Uterus (tissue), 4 donors: ENCODE measurements around the gene ZNF185. TPM values are rescaled to one million over a fixed set of nuclear protein-coding genes. Genes with fewer than 3 reads are reported as not detected.

ENCODE experiments used
- DNase-seq, 2 donors: peaks; one replicate each; pipeline ENCODE4 v3.0.0-alpha.2; 2019 to 2020
- H3K27ac ChIP-seq, 2 donors: fragments of 200-600 bp; sonication (generic); 1 replicate in 1 of 2; 2 replicates in 1 of 2; pipeline ENCODE4 v1.5.1; 2016 to 2018
- H3K27me3 ChIP-seq, 2 donors: fragments of 200-600 bp; sonication (generic); one replicate each; pipeline ENCODE4 v1.5.1; 2018 to 2019; ENCODE audit warnings: control low read depth in 1 of 2
- H3K36me3 ChIP-seq, 2 donors: fragments of 200-600 bp; sonication (generic); one replicate each; pipeline ENCODE4 v1.5.1; 2019; ENCODE audit warnings: control low read depth in 1 of 2
- H3K4me1 ChIP-seq, 2 donors: fragments of 200-600 bp; sonication (generic); one replicate each; pipeline ENCODE4 v1.5.1; 2018 to 2019; ENCODE audit warnings: control low read depth in 1 of 2
- H3K4me3 ChIP-seq, 2 donors: fragments of 200-600 bp; sonication (generic); 1 replicate in 1 of 2; 2 replicates in 1 of 2; pipeline ENCODE4 v1.5.1; 2018 to 2019; ENCODE audit warnings: mild to moderate bottlenecking in 1 of 2
- H3K9me3 ChIP-seq, 2 donors: fragments of 200-600 bp; sonication (generic); one replicate each; pipeline ENCODE4 v1.5.1; 2019; ENCODE audit warnings: control low read depth in 1 of 2
- CTCF ChIP-seq, 4 experiments: fragments of 200-600 bp in 2 of 4; fragments of 450-650 bp in 2 of 4; sonication (generic) in 2 of 4; IDR thresholded peaks; one replicate each; pipeline ENCODE4 v1.5.1; 2016 to 2019; ENCODE audit warnings: antibody characterized with exemption in 4 of 4, mild to moderate bottlenecking in 2 of 4, moderate library complexity in 1 of 4
- POLR2A ChIP-seq, 2 donors: fragments of 450-650 bp; IDR thresholded peaks; one replicate each; pipeline ENCODE4 v1.6.1; 2016; ENCODE audit warnings: antibody characterized with exemption in 2 of 2, mild to moderate bottlenecking in 1 of 2, moderate library complexity in 1 of 2
- intact Hi-C: fragments of 100-400 bp; cut with DNase I; formaldehyde crosslinking; loops from one replicate; pipeline ENCODE4 v1.15.1; 2023; ENCODE audit warnings: low total_unique reads
- total RNA-seq, 4 donors: library from RNA; depleted of rRNA in 3 of 4; stranded (reverse); fragments of >200 nt in 3 of 4; gene quantifications; one replicate each; pipeline versions ENCODE4 v1.1.0 to v1.2.4, GENCODE V29; 2014 to 2023
- donor health status: DM: yes; HTN: yes; CAD: no.

ZNF185 gene
- total RNA-seq, 4 donors from 2014 or later = 1.3 to 32.6 (median 12.1) TPM

DNA sequence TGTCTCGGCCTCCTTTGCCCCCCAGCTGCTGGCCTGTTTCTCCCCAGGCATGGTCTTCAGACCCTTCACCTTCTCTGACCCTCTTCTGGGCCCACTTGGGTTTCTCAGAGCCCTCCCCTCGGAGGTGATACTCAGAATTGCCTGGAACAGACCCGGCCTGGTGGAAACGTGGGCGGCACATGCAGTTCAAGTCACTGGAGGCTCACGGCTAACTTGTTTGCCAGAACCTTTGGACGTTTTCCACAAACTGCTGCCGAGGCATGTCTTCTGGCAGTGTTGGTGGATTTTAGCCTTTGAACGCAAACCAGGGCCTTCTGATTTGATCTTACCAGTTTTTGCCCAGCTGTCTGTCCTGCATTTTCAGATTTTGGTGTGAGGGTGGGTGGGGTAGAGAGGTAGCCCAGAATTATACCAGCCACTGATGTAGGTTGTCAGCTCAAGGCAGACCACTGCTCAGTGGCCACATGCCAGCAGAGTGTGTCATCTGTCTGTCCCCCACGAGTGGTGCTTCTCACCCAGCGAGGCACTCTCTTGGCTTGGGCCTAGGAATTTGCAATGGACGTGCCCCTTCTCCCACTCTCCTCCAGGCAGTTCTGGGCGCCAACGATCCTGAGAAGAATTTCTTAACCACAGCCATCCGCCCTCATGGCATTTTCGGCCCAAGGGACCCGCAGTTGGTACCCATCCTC, 32.5 kb upstream of the ZNF185 start:
- intact Hi-C loops = no loop called here
- no peak overlapping the region for H3K4me3 ChIP-seq
- no peaks in the 10 kb centered on the region for H3K27me3 ChIP-seq
- no peak for TF ChIP-seq CTCF (IDR thresholded peaks at IDR 0.05)
- no peak for TF ChIP-seq POLR2A (IDR thresholded peaks at IDR 0.05)
- H3K4me1 ChIP-seq = no peaks in the 10 kb centered on the region
- H3K9me3 ChIP-seq = no peaks in the 10 kb centered on the region
- no peaks in the 10 kb centered on the region for H3K36me3 ChIP-seq
- DNase-seq = peak in 1 of 2 donors; percentile 31
- no peak overlapping the region for H3K27ac ChIP-seq

DNA sequence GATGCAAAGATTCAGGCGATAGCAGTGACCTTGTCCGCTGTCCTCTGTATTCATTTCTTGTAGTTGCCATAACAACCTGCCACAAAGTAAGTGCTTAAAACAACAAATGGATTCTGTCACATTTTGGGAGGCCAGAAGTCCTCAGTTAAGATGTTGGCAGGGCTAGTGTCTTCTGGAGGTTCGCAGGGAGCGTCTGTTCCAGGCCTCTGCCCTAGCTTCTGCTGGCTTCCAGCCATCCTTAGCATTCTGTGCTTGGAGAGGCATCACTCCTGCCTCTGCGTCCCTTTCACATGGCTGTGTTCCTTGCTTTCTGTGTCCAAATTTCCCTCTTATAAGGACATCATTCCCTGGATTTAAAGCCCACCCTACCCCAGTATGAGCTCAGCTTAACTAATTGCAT, 31.5 kb upstream of the ZNF185 start:
- H3K36me3 ChIP-seq = no peaks in the 10 kb centered on the region
- no peak for TF ChIP-seq CTCF (IDR thresholded peaks at IDR 0.05)
- TF ChIP-seq POLR2A (IDR thresholded peaks at IDR 0.05) = no peak

DNA sequence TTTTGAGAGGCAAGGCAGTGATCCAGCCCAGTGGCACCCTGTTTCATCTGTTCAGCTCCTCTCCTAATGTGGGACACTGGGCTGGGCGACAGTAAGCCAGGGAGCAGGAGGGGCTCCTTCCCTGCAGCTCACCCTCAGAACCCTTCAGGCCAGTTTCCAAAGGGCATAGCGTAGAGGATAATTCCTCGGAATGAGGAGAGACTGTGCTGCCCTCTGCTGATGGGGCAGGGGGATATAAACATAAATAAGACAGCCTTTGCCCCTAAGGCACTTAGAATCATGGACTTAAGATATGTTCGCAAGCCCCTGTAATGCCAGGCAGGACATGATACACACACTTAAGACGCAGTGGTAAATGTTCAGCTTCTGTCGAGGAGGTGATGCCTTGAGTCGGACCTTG, 27.9 kb upstream of the ZNF185 start:
- no peak overlapping the region for H3K27ac ChIP-seq
- H3K4me1 ChIP-seq = no peaks in the 10 kb centered on the region
- no peak overlapping the region for H3K4me3 ChIP-seq
- no peaks in the 10 kb centered on the region for H3K27me3 ChIP-seq
- no peaks in the 10 kb centered on the region for H3K9me3 ChIP-seq
- intact Hi-C loops = no loop called here
- DNase-seq = no peak
- H3K36me3 ChIP-seq = no peaks in the 10 kb centered on the region
- TF ChIP-seq POLR2A (IDR thresholded peaks at IDR 0.05) (no peak), CTCF (IDR thresholded peaks at IDR 0.05) (no peak)

More for the DNA sequence above, 31.5 kb upstream of the ZNF185 start:
- Histone ChIP-seq H3K27ac (no peak overlapping the region), H3K4me3 (no peak overlapping the region), H3K4me1 (no peaks in the 10 kb centered on the region), H3K9me3 (no peaks in the 10 kb centered on the region), H3K27me3 (no peaks in the 10 kb centered on the region)
- intact Hi-C loops = no loop called here
- no peak for DNase-seq

GRCh38 chrX:152871260-152871659, 26.6 kb upstream of the ZNF185 start:
- no peak overlapping the region for H3K4me3 ChIP-seq
- intact Hi-C loops = no loop called here
- no peak overlapping the region for H3K27ac ChIP-seq
- no peaks in the 10 kb centered on the region for H3K36me3 ChIP-seq
- no peak for TF ChIP-seq CTCF (IDR thresholded peaks at IDR 0.05)
- no peak for TF ChIP-seq POLR2A (IDR thresholded peaks at IDR 0.05)
- no peaks in the 10 kb centered on the region for H3K27me3 ChIP-seq
- no peaks in the 10 kb centered on the region for H3K9me3 ChIP-seq
- no peaks in the 10 kb centered on the region for H3K4me1 ChIP-seq
- no peak for DNase-seq

GRCh38 chrX:152872522-152872921, 25.3 kb upstream of the ZNF185 start:
- no peak for DNase-seq
- no peak overlapping the region for H3K4me3 ChIP-seq
- H3K4me1 ChIP-seq = no peaks in the 10 kb centered on the region
- no peak for TF ChIP-seq POLR2A (IDR thresholded peaks at IDR 0.05)
- TF ChIP-seq CTCF (IDR thresholded peaks at IDR 0.05) = no peak
- H3K27me3 ChIP-seq = no peaks in the 10 kb centered on the region
- no peaks in the 10 kb centered on the region for H3K9me3 ChIP-seq
- no peaks in the 10 kb centered on the region for H3K36me3 ChIP-seq
- intact Hi-C loops = no loop called here
- no peak overlapping the region for H3K27ac ChIP-seq
